GM19099 (cell line): ENCODE results near the gene CPZ.

ENCODE experiments used
- POLR2A ChIP-seq: IDR thresholded peaks from 3 replicates; pipeline ENCODE4 v1.6.1; 2011; ENCODE audit warnings: low read depth; ENCODE audit not compliant: insufficient read length; ENCODE audit errors: extremely low read depth

CPZ gene

DNA sequence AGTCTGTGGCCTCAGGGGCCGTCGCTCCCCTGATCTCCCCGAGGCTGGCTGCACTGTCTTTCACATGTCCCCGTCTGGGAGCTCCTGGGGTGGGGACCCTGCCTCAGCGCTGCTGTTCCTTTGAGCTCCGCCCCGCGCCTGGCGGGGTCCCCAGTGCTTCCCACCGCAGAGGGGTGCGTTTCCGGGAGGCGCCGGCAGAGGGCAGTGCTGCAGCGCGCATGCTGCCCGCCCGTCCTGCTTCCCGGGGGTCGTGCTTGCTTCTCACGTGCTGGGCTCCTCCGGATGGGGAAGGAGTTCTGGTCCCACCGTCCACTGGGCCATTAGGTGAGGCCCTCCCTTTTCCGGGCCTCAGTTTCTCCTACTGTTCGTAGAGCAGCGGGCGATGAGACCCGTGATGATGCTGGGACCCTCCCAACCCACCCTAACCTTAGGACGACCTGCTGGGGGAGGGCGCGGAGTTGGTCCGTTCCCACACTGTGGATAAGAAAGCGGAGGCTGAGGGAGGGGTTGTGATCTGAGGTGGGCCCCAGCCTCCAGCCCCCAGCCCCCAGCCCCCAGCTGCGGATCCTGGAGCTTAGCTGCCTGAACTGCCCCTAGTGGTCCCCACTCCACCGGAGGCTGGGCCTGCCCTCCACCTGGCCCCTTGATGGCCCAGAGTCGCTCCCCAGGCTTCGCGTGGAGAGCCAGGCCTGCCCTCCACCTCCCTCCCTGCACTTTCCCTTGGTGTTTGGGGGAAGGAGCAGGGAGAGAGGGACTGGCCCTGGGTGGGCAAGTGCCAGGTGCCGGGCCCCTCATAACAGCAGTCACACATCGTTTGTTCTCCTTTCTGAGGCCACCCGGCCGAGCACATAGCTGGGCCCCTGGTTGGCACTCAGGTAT lies 15.3 kb downstream of the CPZ start:
- no peak for TF ChIP-seq POLR2A

DNA sequence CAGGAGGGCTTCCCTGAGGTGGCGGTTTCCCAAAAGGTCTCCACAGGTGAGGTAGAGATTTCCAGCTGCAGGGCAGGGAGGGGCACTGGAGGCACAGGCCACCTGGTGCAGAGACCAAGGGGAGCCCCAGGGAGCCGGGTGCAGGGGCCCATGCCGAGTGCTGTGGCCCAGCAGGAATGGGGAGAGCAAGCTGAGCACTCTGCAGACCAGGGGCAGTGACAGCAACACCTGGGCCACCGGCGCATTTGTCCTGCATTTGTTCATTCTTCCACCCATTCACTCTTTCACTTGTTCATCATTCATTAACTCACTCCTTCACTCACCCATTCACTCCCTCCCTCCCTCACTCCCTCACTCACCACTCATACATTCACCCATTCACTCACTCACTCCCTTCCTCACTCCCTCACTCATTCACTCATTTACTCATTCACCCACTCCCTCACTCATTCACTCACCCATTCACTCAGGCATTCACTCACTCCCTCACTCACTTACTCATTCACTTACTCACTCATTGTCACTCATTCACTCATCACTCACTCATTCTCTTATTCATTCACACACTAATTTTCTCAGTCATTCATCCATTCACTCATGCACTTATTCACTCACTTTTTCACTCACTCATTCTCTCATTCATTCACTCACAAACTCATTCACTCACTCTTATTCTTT lies 16.3 kb downstream of the CPZ start:
- TF ChIP-seq POLR2A: no peak

DNA sequence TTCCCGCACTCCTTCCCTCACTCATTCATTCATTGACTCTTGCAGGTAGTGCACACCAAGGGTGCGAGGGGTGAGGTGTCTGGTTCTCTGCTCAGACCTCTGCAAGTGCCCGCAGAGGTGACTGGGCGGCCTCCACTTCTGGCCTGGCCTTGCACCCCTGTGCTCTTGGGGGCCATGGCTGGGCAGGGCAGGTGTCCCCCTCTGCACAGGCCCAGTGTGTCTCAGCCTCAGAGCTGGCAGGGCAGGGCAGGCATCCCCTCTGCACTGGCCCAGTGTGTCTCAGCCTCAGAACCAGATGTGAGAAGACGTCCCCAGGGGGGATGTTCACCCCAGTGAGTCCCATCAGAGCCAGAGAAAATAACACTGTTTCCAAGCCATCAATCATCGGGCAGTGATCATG lies 16.8 kb downstream of the CPZ start:
- no peak for TF ChIP-seq POLR2A

DNA sequence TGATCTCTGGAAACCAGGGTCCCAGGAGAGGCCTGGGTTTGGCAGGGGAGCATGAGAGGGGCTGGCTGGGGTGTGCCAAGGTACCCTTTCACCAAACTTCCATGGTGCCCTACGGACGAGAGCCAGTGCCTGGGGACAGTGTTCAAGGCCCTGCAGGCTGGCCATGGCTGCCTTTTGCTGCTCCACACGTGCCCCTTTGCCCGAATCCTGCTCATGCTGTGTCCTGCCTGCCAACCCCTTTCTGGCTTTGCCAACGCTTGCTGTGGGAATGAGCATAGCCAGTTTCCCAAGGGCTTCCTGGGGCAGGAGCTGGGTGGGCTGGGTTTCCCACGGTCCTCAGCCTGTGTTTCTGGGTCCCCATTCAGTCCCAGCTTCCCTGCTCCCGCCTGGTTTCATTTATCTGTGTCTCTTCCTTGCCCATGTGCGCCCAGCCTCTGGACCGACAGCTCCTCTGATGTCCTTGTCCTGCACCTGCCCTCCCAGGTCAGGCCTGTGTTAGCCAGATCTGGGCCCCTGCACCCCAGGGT lies 17.3 kb downstream of the CPZ start:
- no peak for TF ChIP-seq POLR2A

DNA sequence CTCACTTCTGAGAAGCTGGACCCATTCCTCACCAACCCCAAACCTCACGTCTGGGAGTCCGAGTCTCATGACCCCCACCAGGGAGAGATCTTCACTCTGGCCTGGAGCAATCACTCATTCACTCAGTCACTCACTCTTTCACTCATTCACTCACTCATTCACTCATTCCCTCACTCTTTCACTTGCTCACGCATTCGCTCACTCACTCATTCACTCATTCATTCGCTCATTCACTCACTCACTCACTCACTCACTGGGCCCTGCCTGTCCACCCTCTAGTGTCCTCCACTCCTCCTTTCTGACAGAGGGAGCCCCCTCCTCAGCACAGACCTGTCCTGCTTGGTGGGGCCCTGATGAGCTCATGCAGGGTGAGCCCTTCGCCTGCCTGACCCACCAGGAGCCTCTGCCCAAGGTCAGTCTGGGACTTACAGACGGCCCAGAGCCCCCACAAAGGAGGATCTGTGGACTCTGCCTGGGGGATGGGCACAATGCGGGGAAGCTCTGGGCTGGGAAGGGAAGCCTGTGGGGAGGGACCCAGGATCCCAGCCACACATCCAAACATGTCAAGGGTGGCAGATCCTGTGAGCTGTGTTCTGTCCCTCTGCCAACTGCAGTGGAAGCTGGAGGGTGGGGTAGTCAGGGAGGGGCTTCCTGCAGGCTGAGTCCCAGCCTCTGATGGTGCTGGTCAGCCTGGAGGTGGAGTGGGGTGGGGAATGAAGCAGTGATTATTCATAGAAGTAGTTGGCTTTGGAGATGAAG lies 18.5 kb downstream of the CPZ start:
- no peak for TF ChIP-seq POLR2A

DNA sequence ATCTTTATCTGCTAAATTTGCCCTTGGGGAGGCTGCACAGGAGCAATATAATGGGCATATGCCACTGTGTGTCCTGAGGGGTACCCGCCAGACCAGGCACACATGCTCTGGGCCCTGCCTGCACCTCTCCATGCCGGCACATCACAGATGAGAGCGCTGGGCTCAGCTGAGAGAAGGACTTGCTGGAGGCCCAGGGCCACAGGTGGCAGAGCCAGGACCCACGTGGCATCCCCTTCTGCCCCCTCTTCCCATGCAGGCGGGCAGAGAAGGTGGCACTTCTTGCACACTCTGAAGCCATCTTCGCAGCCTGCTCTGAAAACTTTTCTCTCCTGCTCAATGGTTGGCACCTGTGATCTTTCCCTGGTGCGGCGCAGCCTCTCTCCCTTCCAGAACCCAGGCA lies 20.1 kb downstream of the CPZ start:
- TF ChIP-seq POLR2A: no peak

DNA sequence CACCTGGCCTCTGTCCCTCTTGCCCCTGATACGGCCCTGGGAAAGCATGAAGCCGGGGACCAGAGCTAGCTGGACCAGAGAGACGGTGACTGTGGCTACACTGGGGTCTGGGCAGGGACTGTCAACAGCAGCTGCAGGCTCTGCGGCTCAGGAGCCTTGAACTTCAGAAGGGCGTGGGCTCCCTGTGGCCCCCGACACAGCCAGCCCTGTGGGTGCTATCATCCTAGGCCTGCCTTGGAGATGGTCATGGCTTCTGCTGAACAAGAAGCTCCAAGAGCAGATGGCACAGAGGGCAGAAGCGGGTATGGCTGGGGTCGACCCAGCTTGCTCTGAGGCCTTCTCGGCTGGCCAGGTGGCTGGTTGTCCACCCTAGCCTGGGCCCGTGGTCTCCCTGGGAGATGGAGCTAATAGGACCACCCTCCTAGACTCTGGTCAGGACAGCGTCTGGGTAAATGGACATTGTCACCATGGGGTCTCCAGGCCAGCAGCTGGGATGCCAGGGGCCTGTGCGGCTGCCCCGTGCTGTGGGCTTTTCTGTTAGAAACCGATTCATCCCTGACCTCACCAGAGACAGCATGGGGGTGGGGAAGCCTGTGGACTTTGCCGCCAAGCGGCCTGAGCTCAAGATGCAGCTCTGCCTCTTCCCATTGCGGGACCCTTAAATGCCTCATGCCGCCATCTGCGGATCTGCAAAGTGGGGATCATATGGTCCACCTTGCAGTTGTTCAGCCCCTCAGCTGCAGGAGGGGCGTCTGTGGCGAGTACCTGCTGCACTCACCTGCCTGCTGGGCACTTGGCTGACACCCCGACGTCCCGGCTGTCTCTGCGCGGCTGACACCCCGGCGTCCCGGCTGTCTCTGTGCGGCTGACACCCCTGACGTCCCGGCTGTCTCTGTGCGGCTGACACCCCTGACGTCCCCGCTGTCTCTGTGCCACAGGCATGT lies 21.1 kb downstream of the CPZ start:
- no peak for TF ChIP-seq POLR2A

DNA sequence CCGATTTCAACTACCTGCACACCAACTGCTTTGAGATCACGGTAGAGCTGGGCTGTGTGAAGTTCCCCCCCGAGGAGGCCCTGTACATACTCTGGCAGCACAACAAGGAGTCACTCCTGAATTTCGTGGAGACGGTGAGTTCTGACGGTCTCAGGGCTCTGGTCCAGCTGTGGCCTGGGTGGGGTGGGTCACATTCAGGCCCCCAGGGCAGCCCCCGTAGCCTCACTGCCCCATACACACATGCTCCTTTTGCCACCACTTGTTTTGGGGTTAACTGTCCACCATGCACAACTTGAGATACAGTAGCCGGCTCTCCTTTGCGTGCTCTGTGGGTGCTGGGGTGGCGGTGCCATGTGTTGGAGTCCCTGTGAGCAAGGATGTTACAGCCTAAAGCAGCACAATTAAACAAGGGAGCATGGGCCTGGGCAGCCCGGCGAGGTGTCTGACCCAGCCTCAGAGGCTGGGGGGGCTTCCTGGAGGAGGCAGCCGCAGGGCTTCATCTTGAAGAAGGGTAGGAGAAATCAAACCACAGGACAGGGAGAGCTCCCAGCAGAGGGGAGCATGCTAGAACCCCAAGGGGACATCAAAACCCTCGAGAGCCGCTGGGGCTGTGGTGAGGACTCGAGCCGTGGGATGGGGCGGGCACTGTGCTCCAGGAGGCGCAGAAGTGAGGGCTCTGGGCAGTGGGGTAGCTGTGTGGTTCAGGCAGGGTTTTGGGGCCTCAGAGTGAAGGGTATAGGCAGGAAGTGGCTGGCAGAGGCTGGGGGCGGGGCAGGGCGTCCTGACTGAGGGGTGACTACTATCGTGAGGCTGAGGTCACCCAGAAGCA lies 22.0 kb downstream of the CPZ start:
- TF ChIP-seq POLR2A: no peak

DNA sequence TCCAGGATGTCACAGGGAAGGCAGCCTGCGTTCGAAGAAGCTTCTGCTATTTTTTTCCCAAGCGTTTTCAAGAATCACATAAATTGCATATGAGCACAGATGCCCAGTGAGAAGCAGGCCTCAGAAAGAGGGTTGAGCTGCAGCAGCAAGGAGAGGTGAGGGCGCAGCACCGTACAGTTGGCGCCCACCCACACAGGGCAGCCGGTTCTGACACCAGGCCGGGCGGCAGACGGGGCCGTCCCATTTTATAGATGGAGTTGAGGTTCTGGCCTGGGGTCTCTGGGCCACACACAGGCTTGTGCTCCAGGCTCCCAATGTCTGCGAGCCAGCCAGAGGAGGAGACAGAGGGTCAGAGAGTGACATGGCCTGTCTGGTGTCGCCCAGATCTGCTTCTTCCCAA lies 22.8 kb downstream of the CPZ start:
- no peak for TF ChIP-seq POLR2A

DNA sequence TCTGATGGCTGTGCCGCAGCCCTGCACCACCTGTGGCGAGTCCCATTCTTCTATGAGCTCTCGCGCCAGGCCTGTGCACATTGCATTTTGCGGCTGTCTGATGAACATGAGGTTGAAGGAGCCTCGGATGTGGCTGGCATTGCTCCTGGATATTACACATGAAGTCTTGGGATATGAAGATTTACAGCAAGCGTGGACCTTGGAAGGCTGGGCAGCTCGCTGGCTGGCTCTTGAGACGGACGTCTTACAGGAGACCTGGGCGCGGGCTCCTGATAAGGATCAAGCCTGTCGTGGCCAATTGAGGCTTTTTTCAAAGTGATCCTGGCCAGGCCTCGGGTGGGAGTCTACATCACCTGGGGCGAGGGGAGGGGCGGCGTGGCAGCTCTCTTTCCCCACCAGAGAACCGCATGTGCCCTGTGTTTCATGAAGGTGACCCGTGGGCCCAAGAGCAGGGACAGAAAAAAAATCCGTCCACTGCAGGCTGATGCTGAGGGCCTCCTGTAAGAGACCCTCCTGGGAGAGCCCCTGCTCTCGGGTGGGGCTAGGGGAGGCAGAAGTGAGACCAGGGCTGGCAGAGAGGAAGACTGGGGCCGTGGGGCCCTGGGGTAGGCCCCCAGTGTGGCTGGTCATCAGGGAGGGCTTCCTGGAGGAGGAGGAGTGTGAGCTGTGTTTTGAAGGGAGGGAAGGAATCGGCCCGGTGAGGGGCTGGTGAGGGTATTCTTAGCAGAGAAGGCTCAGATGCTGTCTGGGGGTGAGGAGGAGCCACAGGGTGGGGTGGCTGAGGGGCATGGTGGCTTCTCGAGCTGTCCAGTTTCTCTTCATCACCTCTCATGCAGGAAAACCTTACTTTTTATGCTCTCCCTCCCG lies 23.6 kb downstream of the CPZ start:
- no peak for TF ChIP-seq POLR2A

DNA sequence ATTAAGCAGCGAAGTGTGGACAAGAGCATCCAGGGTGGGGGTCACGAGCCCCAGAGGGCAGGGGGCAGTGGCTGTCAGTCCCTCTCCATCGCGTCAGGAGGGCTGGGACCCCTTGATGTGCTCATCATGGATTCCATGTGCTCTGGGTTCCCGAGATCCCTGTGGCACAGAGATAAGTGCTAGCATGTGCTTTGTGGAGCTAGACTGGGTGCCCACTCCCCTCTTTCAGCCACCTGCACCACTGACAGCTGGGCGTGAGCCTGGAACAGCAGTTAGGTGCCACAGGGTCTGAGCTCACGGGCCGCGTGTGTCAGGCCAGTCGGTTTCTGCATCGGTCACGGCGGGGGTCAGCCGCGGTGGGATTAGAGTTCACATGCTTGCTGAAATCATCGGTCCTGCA lies 24.3 kb downstream of the CPZ start:
- no peak for TF ChIP-seq POLR2A

DNA sequence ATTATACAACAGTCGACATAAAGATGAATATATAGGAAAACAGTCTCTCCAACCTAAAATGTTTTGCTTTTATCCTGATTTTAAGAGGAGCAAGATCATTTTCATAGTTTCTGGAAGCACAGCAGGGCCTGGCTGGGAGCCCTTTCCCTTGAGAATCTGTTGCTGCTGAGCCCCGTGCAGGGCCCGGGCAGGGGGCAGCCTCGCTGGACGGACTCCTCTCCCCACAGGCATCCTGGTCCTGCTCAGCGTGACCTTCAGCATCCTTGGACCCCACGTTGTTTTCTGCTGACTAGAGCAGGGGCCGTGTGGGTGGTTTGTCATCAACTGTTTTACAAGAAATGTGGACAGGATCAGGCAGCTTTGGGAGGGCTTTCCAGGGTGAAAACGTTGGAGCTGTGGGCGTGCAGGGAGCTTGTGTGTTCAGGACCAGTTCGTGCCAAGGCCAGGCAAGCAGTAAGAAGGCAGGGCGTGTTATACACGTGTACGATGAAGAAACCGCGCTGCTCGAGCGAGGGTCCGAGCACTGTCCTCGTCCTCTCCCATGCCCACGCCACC lies 25.0 kb downstream of the CPZ start:
- no peak for TF ChIP-seq POLR2A
